H9 (cell line): ENCODE data around the gene CLASP2. TPM values are rescaled to one million over a fixed set of nuclear protein-coding genes. Genes with fewer than 3 reads are reported as not detected.

Experiments used
- DNase-seq: peaks from one replicate; pipeline ENCODE4 v3.0.0-alpha.2; 2017
- H2AFZ ChIP-seq: one replicate; pipeline ENCODE4 v1.6.1; 2013; ENCODE audit warnings: mild to moderate bottlenecking, low read length, control low read depth, moderate library complexity
- H2AK5ac ChIP-seq: 2 replicates; pipeline ENCODE4 v1.6.1; 2013; ENCODE audit warnings: low read length, control low read depth, mixed read lengths; ENCODE audit not compliant: insufficient read length
- H2BK120ac ChIP-seq: one replicate; pipeline ENCODE4 v1.6.1; 2013; ENCODE audit warnings: low read depth, mild to moderate bottlenecking, low read length, control low read depth, inconsistent platforms; ENCODE audit not compliant: poor library complexity, severe bottlenecking
- H2BK12ac ChIP-seq: 2 replicates; pipeline ENCODE4 v1.6.1; 2013; ENCODE audit warnings: low read length, control low read depth, mixed read lengths, low read depth; ENCODE audit not compliant: insufficient read length
- H2BK15ac ChIP-seq: 2 replicates; pipeline ENCODE4 v1.6.1; 2013; ENCODE audit warnings: low read depth, low read length, control low read depth
- H2BK20ac ChIP-seq: one replicate; pipeline ENCODE4 v1.6.1; 2013; ENCODE audit warnings: low read depth, mild to moderate bottlenecking, low read length, control low read depth, inconsistent platforms; ENCODE audit not compliant: poor library complexity, severe bottlenecking
- H2BK5ac ChIP-seq: 2 replicates; pipeline ENCODE4 v1.6.1; 2013; ENCODE audit warnings: low read length, control low read depth, mixed read lengths; ENCODE audit not compliant: insufficient read length
- H3K14ac ChIP-seq: 2 replicates; pipeline ENCODE4 v1.6.1; 2013; ENCODE audit warnings: low read length, control low read depth; ENCODE audit not compliant: insufficient read depth
- H3K18ac ChIP-seq: 2 replicates; pipeline ENCODE4 v1.6.1; 2013; ENCODE audit warnings: low read depth, mild to moderate bottlenecking, mixed read lengths, low read length, control low read depth; ENCODE audit not compliant: insufficient read length
- H3K23ac ChIP-seq: 2 replicates; pipeline ENCODE4 v1.6.1; 2013; ENCODE audit warnings: low read length, control low read depth, mixed read lengths, low read depth; ENCODE audit not compliant: insufficient read length
- H3K23me2 ChIP-seq: 2 replicates; pipeline ENCODE4 v1.6.1; 2013; ENCODE audit warnings: low read depth, mild to moderate bottlenecking, mixed read lengths, low read length, control low read depth; ENCODE audit not compliant: insufficient read length, poor library complexity, severe bottlenecking
- H3K27ac ChIP-seq: 2 replicates; pipeline ENCODE4 v1.5.1; 2013; ENCODE audit warnings: low read length, control low read depth, mixed read lengths, low read depth; ENCODE audit not compliant: insufficient read length
- H3K27me3 ChIP-seq: 2 replicates; pipeline ENCODE4 v1.6.1; 2013; ENCODE audit warnings: low read length, control low read depth, inconsistent platforms; ENCODE audit not compliant: insufficient read depth
- H3K4ac ChIP-seq: 2 replicates; pipeline ENCODE4 v1.6.1; 2013; ENCODE audit warnings: low read depth, mild to moderate bottlenecking, control low read depth, inconsistent platforms, low read length, moderate library complexity
- H3K4me1 ChIP-seq: 2 replicates; pipeline ENCODE4 v1.6.1; 2013; ENCODE audit warnings: low read length, control low read depth, inconsistent platforms; ENCODE audit not compliant: insufficient read depth
- H3K4me2 ChIP-seq: 2 replicates; pipeline ENCODE4 v1.6.1; 2013; ENCODE audit warnings: low read length, control low read depth, mixed read lengths; ENCODE audit not compliant: insufficient read length, insufficient read depth
- H3K56ac ChIP-seq: 2 replicates; pipeline ENCODE4 v1.6.1; 2013; ENCODE audit warnings: low read depth, mild to moderate bottlenecking, mixed read lengths, low read length, control low read depth; ENCODE audit not compliant: insufficient read length
- H3K79me1 ChIP-seq: 2 replicates; pipeline ENCODE4 v1.6.1; 2013; ENCODE audit warnings: low read depth, mild to moderate bottlenecking, moderate library complexity, low read length, control low read depth, inconsistent platforms; ENCODE audit not compliant: insufficient read depth, poor library complexity, severe bottlenecking
- H3K79me2 ChIP-seq: 2 replicates; pipeline ENCODE4 v1.6.1; 2013; ENCODE audit warnings: low read length, control low read depth, inconsistent platforms; ENCODE audit not compliant: insufficient read depth
- H3K9ac ChIP-seq: 2 replicates; pipeline ENCODE4 v1.6.1; 2013; ENCODE audit warnings: low read length, control low read depth, mixed read lengths; ENCODE audit not compliant: insufficient read length; ENCODE audit errors: extremely low read depth
- H3K9me3 ChIP-seq: one replicate; pipeline ENCODE4 v1.6.1; 2013; ENCODE audit warnings: low read depth, low read length, inconsistent platforms; ENCODE audit not compliant: control insufficient read depth
- H3T11ph ChIP-seq: one replicate; pipeline ENCODE4 v1.6.1; 2013; ENCODE audit warnings: mild to moderate bottlenecking, low read length, control low read depth, inconsistent platforms
- H4K20me1 ChIP-seq: one replicate; pipeline ENCODE4 v1.6.1; 2013; ENCODE audit not compliant: control insufficient read depth, insufficient read length, insufficient read depth
- H4K5ac ChIP-seq: 2 replicates; pipeline ENCODE4 v1.6.1; 2013; ENCODE audit warnings: low read depth, mild to moderate bottlenecking, mixed read lengths, low read length, control low read depth; ENCODE audit not compliant: insufficient read length
- H4K8ac ChIP-seq: replicated peaks from 2 replicates; pipeline ENCODE4 v1.6.1; 2013; ENCODE audit warnings: low read length, control low read depth, mixed read lengths, low read depth; ENCODE audit not compliant: insufficient read length
- H4K91ac ChIP-seq: 2 replicates; pipeline ENCODE4 v1.6.1; 2013; ENCODE audit warnings: low read depth, mild to moderate bottlenecking, moderate library complexity, mixed read lengths, low read length, control low read depth; ENCODE audit not compliant: insufficient read length
- H3K27ac Mint-ChIP-seq, 3 experiments: 2 replicates in 2 of 3; 3 replicates in 1 of 3; pipeline ENCODE4 v1.8.0; 2020 to 2021; ENCODE audit warnings: mixed read lengths in 3 of 3, mild to moderate bottlenecking in 1 of 3, moderate library complexity in 1 of 3
- H3K27me3 Mint-ChIP-seq: 2 replicates; pipeline ENCODE4 v1.8.0; 2021; ENCODE audit warnings: low read depth, mild to moderate bottlenecking, moderate library complexity, mixed read lengths
- H3K36me3 Mint-ChIP-seq, 3 experiments: 2 replicates in 2 of 3; 3 replicates in 1 of 3; pipeline ENCODE4 v1.8.0; 2020 to 2021; ENCODE audit warnings: low read depth in 3 of 3, mixed read lengths in 3 of 3; ENCODE audit not compliant: insufficient read depth in 1 of 3
- H3K4me1 Mint-ChIP-seq, 2 experiments: 2 replicates each; pipeline ENCODE4 v1.8.0; 2020; ENCODE audit warnings: mixed read lengths in 2 of 2
- H3K4me3 Mint-ChIP-seq, 2 experiments: 2 replicates in 1 of 2; 3 replicates in 1 of 2; pipeline ENCODE4 v1.8.0; 2020 to 2021; ENCODE audit warnings: mild to moderate bottlenecking in 2 of 2, mixed read lengths in 2 of 2, moderate library complexity in 1 of 2
- H3K9me3 Mint-ChIP-seq, 2 experiments: 2 replicates in 1 of 2; 3 replicates in 1 of 2; pipeline ENCODE4 v1.8.0; 2020; ENCODE audit warnings: mild to moderate bottlenecking in 2 of 2, mixed read lengths in 2 of 2, moderate library complexity in 1 of 2
- CTCF ChIP-seq: fragments of 200-600 bp; sonication (generic); conservative IDR thresholded peaks from 3 replicates; pipeline ENCODE4 v1.8.0; 2021; ENCODE audit warnings: antibody characterized with exemption, mild to moderate bottlenecking
- total RNA-seq: library from RNA; stranded (reverse); gene quantifications from 2 replicates; pipeline ENCODE4 v1.2.1, GENCODE V29; 2021

Gene CLASP2
- total RNA-seq, 1 experiment from 2014 or later: 60.5 TPM

GRCh38 chr3:33541918-33542317, 176.1 kb downstream of the CLASP2 start:
- no peak overlapping the region for H3K4me2 ChIP-seq
- H3K4me1 ChIP-seq: no peaks in the 10 kb centered on the region
- H2AFZ ChIP-seq: no peak overlapping the region
- Mint-ChIP-seq H3K4me1 (peaks cover 0 to 3% of the 10 kb centered on the region in 2 experiments; a peak in 1 of 4 replicates), H3K36me3 (peaks cover 6 to 39% (median 28%) of the 10 kb centered on the region in 3 experiments; a peak in 6 of 7 replicates), H3K9me3 (no peaks in the 10 kb centered on the region), H3K27ac (no peak overlapping the region), H3K27me3 (no peaks in the 10 kb centered on the region), H3K4me3 (no peak overlapping the region)
- no peak for DNase-seq
- no peaks in the 10 kb centered on the region for H4K20me1 ChIP-seq
- H2BK12ac ChIP-seq: no peak overlapping the region
- H3K79me2 ChIP-seq: no peaks in the 10 kb centered on the region
- no peak overlapping the region for H3T11ph ChIP-seq
- no peaks in the 10 kb centered on the region for H3K9me3 ChIP-seq
- no peak overlapping the region for H3K23ac ChIP-seq
- TF ChIP-seq CTCF: no peak
- H2BK120ac ChIP-seq: no peak overlapping the region
- H3K27ac ChIP-seq: no peak overlapping the region
- H3K18ac ChIP-seq: no peak overlapping the region
- H4K91ac ChIP-seq: no peak overlapping the region
- no peak overlapping the region for H4K8ac ChIP-seq
- no peak overlapping the region for H2BK5ac ChIP-seq
- no peak overlapping the region for H3K9ac ChIP-seq
- no peak overlapping the region for H3K14ac ChIP-seq
- H3K23me2 ChIP-seq: no peaks in the 10 kb centered on the region
- H3K4ac ChIP-seq: no peak overlapping the region
- H2BK20ac ChIP-seq: no peak overlapping the region
- H3K56ac ChIP-seq: no peak overlapping the region
- H4K5ac ChIP-seq: no peak overlapping the region
- no peak overlapping the region for H2BK15ac ChIP-seq
- H3K27me3 ChIP-seq: no peaks in the 10 kb centered on the region
- H2AK5ac ChIP-seq: no peak overlapping the region
- H3K79me1 ChIP-seq: no peaks in the 10 kb centered on the region
